Activated CD4-positive, alpha-beta T cell treated with anti-CD3 and anti-CD28 coated beads for 48 hours (primary cell): ENCODE results near the gene HIVEP3.

Experiments
- DNase-seq: peaks from one replicate; pipeline ENCODE4 v3.0.0-alpha.2; 2020

Gene HIVEP3

DNA sequence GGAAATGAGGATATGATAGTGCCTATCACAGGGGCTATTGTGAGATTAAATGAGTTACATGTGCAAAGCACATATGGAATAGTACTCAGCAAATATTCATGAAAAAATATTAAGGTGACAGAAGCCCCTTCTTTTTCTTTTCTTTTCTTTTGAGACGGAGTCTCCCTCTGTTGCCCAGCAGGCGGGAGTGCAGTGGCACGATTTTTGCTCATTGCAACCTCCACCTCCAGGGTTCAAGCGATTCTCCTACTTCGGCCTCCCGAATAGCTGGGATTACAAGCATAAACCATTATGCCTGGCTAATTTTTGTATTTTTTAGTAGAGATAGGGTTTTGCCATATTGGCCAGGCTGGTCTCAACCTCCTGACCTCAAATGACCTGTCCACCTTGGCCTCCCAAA lies 139.4 kb downstream of the HIVEP3 start:
- DNase-seq = no peak

- no peak for DNase-seq
Observed at GRCh38 chr1:41777695-41778094, 141.0 kb downstream of the HIVEP3 start.

DNA sequence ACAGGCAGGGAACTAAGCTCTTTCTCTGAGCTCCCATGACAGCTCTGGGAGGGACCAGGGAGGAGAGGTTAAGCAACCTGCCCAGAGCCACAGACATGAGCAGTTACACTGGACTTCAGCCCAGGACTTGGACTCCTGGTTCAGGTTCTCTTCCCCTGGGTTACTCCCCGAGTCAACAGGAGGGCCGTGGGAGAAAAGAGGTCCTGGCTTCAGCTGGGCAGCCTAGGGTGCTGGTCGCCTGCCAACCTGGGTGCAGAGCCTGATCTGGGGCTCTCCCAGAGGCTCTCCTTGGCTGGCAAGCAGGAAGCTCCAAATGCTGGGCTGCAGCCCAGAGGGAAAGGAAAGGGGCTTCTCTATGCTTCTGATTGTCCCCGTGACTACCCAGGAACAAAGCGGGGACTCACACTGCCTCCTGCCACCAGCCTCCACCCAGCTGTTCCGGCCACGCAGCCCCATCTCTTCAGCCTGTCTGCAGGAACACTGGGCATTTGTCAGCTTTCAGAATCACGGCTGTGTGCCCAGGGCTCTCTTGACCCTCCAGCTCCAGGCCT lies 141.8 kb downstream of the HIVEP3 start:
- DNase-seq = no peak

DNA sequence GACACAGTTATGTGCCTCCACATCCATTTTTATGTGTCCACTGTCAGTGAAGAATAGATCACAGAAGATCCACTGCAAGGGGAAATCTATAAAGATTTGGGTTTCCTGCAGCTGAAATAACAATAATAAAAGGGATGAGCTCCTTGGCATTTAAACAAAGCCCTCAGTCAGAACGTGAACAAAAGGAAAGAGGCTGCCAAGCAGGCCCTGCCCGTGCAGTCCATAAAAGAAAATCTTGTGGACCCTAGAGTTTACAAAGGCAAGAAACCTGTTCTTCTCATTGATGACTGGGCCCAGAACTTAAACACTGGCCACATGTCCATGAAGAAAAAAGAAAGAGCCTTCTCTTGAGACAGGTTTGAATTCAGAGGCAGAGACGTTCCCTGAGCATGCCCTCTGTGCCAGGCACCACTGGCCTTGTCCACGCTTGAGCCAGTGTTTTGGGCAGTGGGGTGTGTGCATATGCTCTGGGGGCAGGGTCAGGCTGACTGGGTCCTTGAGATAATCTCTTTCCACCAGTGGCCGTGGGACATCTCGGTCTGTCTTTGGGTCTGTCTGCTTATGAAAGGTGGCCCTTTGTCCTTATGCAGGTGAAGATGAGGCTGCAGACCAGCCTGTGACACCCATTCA lies 142.7 kb downstream of the HIVEP3 start:
- DNase-seq = no peak

DNA sequence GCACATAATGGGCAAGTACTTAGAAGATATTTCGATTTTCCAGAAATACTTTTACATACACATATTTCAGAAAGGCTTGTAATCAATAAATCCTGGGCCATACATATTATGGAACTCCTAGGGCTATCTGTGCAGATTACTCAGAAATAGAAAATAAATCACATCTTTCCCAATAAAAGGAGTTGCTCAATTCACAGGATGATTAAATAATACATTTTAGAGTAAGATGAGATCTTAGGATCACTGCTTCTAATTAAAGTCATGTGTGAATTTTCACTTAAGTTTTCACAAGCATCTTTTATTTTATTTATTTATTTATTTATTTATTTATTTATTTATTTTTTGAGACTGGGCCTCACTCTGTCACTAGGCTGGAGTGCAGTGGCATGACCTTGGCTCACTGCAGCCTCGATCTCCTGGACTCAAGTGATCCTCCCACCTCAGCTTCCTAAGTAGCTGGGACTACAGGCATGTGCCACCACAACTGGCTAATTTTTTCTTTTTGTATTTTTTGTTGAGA lies 144.2 kb downstream of the HIVEP3 start:
- no peak for DNase-seq

- no peak for DNase-seq
Observed at GRCh38 chr1:41773842-41774241, 144.9 kb downstream of the HIVEP3 start.

- no peak for DNase-seq
Observed at GRCh38 chr1:41773144-41773591, 145.6 kb downstream of the HIVEP3 start.

DNA sequence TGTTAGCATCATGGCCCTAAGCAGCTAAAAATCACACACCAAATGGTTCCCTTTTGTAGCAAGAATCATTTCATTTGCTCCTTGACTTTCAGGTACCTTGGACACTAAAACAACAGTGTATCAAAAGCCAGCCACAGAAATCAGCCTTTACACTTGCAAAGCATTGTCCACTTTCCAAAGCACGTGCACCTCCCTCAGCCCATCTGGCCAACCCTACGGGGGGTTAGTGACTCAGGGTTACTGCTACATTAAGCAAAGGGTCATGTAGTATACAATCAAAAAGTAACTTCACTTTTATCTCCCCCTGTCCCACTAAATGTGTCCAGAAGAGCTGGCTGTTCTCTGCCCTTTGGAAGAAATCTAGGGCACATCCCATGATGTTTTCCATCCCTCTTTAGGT lies 149.7 kb downstream of the HIVEP3 start:
- DNase-seq = no peak

GRCh38 chr1:41768583-41768982 lies 150.1 kb downstream of the HIVEP3 start:
- DNase-seq = no peak

DNA sequence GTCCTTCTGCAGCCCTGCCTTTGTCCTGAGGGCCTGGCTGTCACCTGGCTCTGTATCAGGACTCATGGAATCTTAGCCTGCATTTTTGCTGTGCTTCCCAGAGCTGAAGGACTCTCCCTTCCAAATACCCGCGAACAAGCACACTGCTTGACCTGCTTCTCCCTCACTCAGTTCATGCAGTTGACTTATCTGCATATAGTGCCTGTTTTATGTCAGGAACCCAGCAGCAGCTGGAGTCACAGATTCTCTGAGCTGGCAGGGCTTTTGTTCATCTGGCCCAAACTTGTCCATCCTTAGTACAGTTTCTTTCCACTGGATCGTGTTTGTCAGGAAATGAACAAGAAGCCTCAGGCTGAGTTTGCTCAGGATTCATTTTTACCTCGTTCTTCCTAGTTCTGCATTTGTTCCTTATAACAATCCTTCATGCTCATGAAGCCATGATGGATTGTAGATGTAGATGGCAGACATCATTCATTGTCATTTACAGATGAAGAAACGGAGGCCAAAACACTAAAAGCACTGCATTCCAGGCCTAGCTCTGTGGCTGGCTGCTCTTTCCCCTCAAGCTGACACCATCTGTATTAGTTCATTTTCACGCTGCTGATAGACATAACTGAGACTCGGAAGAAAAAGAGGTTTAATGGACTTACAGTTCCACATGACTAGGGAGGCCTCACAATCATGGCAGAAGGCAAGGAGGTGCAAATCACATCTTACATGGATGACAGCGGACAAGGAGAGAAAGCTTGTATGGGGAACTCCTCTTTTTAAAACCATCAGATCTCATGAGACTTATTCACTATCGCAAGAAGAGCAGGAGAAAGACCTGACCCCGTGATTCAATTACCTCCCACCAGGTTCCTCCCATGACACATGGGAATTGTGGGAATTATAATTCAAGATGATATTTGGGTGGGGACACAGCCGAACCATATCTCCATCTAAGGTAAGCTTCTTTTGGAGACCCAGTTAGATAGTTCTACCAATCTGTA lies 150.9 kb downstream of the HIVEP3 start:
- DNase-seq = no peak

DNA sequence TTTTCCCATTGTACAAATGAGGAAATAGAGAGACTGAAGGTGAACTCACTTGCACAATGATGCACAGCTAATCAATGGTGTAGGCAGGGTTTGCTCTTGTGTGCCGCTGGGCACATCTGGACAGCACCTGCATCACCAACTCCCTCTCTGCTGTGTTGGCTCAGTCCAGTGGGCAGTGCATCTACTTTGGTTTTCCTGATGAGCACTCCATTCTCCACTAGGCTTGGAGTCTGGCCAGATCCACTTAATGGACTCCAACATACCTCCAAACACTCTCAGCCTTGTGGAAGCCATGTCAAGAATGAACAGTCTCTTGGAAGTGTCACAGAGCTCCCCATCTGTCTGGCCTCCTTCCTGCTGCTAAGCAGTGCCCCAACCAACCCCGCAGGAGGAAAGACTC lies 152.2 kb downstream of the HIVEP3 start:
- no peak for DNase-seq

DNA sequence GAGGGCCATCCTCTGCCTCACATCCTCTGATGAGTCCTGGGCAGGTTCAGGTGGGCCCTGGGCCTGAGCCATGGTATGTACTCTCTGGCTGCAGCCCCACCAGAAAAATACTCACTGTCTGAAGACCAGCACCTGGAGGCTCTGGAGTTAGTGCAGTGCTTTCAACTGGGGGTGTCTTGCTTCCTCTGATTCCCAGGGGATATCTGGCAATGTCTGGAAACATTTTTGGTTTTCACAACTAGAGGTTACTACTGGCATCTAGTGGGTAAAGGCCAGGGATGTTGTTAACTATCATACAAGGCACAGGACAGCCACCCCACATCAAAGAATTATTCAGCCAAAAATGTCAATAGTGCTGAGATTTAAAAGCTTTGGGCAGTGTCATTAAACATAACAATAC lies 152.7 kb downstream of the HIVEP3 start:
- no peak for DNase-seq

DNA sequence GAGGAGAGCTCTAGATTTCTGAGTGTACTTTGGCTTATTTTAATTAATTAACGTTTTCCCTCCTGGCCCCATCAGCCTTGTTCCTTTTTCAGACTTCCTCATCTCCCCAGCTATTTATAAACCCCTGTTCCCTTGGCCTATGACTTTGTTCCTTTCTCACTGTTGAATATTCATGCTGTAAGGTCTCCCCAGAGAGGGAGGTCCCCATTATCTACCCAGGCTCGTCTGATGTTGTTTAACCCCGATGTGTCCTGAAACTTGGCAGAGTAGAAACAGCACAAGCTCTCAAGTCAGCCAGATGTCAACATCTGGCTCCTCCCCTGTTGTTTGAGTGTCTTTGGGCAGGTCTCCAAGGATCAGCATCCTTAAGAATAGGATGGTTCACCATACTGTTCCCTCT lies 153.6 kb downstream of the HIVEP3 start:
- no peak for DNase-seq

DNA sequence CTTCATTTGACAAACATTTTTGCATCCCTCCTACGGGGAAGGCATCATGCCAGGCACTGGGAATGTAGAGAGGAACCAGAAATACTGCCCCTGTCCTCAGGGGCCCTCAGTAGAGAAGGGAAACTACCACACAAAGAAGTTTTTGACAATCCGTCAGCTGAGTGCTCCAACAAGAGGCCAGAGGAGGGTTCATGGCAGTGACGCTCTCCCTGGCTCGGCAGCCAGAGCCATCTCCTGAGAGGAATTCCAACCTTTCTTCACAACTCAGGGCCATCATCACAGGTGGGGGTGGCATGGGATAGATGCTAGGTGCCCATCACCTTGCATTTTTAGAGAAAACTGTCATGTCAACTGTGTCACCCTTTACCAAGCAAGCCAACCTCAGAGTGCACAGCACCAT lies 154.1 kb downstream of the HIVEP3 start:
- DNase-seq = no peak

DNA sequence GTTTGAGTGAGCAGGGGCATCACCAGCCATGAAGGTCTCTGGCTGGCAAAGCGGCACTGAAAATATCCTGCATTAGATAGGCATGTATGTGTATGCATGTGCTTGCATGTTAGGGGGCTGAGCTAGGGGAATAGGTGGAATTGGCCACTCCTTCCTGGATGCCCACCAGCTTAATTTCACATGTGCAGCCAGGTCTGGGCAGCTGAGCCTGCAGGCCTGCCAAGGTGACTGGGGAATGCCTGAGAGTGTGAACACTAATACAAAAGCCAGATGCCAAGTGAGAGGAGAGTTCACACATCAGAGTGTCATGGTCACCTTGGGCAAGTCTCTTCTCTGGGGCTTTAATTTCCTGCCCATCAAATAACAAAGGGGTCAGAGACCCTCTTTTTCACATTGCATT lies 155.9 kb downstream of the HIVEP3 start:
- DNase-seq = no peak

GRCh38 chr1:41762251-41762650 lies 156.5 kb downstream of the HIVEP3 start:
- DNase-seq = no peak

DNA sequence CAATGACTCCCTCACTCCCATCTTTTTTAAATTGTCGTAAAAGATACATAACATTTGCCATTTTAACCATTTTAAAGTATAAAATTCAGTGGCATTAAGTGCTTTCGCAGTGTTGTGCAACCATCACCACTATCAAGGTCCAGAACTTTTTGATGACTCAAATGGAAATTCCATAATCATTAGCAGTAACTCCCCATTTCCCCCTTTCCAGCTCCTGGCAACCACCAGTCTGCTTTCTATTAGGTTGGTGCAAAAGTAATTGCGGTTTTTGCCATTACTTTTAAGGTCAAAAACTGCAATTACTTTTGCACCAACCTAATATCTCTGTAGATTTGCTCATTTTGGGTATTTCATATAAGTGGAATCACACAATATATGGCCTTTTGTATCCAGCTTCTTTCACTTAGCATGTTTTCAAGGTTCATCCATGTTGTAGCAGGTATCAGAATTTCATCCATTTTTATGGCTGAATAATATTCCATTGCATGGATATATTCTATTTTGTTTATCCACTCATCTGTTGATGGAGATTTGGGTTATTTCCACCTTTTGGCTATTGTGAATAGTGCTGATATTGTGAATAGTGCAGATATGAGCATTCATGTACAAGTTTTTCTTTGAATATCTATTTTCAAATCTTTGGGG lies 159.7 kb downstream of the HIVEP3 start:
- DNase-seq = no peak

DNA sequence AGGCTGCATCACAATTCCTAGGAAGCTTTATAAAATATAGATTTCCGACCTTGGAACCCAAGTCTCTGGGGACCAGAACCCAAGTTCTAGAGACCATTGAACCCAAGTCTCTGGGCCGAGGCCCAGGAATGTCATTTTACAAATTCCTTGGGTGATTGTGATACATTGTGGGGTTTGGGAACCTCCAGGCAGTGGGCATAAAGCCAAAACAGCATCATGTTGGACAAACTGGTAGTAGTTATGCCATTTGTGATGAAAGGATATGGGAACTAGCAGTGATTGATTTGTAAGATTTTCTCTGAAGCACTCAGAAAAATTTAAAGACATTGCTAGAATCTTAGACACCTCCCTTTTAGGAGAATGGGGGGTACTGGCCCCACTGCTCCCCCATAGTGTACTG lies 160.2 kb downstream of the HIVEP3 start:
- no peak for DNase-seq

- DNase-seq = peak; percentile 58
Observed at GRCh38 chr1:41754540-41754939, 164.2 kb downstream of the HIVEP3 start.

GRCh38 chr1:41752514-41753170 lies 166.1 kb downstream of the HIVEP3 start:
- peak; percentile 25 for DNase-seq

DNA sequence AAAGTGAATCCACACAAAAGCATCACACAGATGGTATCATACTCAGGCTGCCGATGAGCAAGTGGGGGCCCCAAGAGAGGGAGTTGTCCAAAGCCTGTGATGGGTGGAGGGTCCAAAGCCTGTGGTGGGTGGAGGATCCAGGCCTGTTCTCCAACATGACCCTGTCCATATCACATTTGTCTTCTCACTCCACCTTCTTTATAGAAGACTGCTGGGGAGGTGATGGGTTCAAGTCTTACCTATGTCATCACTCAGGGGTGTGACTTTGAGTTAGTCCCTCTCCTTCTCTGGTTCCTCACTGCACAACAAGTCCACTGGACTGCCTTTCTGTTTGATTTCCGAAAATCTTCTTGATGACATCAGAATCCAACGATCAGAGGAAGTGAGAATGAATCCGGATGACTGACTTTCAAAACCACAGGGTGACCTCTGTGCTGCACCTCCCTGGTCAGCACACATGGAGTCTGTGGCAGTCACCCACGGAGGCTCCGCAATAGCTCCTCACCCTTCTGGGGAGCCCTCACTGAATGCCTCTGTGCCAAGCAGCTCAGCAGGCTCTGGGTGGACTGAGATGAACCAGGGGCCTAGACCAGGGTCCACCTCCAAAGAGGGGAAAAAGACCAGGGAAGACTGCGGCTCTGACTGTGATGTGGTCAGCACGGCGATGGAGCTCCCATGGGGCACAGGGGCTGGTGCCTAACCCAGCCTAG lies 166.8 kb downstream of the HIVEP3 start:
- peak; percentile 30 for DNase-seq
